ENCODE results near the gene VENTX.

The VENTX gene

GRCh38 chr10:133207627-133208026 lies 30.0 kb upstream of the VENTX start:
- DNase-seq (ENCODE audit: extremely low read depth, low read depth): no peak
- no peak for TF ChIP-seq CTCF (IDR thresholded peaks at IDR 0.05; ENCODE audit: low read depth, low read length)

GRCh38 chr10:133208466-133208865 lies 29.2 kb upstream of the VENTX start:
- DNase-seq (ENCODE audit: extremely low read depth, low read depth): no peak
- TF ChIP-seq CTCF (IDR thresholded peaks at IDR 0.05; ENCODE audit: low read depth, low read length): no peak

GRCh38 chr10:133209117-133209516 lies 28.5 kb upstream of the VENTX start:
- TF ChIP-seq CTCF (IDR thresholded peaks at IDR 0.05; ENCODE audit: low read depth, low read length): no peak
- DNase-seq (ENCODE audit: extremely low read depth, low read depth): no peak

- TF ChIP-seq CTCF (IDR thresholded peaks at IDR 0.05; ENCODE audit: low read depth, low read length): no peak
- DNase-seq (ENCODE audit: extremely low read depth, low read depth): no peak
Measured at GRCh38 chr10:133209641-133210040, 28.0 kb upstream of the VENTX start.

GRCh38 chr10:133210398-133211140 lies 27.1 kb upstream of the VENTX start:
- no peak for TF ChIP-seq CTCF (IDR thresholded peaks at IDR 0.05; ENCODE audit: low read depth, low read length)
- no peak for DNase-seq (ENCODE audit: extremely low read depth, low read depth)

GRCh38 chr10:133211141-133211830 lies 26.4 kb upstream of the VENTX start:
- no peak for TF ChIP-seq CTCF (IDR thresholded peaks at IDR 0.05; ENCODE audit: low read depth, low read length)
- DNase-seq (ENCODE audit: extremely low read depth, low read depth): no peak
